ENCODE results near the gene ZBTB24.
A peak's percentile ranks its signal among the peaks of the same experiment; 100 is the strongest.
"Not testable (repeated sequence)": the region's sequence is repeated elsewhere in the genome, so short reads cannot be mapped to it uniquely, and the experiment has no call there.

Gene ZBTB24

GRCh38 chr6:109482905-109483734, at the start of gene ZBTB24:
Gene ZBTB24 (minus strand): TSS chr6:109483219. CDS start chr6:109482026, 1,193 bp downstream.
- peak; percentile 94 for DNase-seq

- no peak for DNase-seq
Measured at GRCh38 chr6:109531446-109531845, 48.4 kb upstream of the ZBTB24 start.

- no peak for DNase-seq
Measured at GRCh38 chr6:109527989-109528388, 45.0 kb upstream of the ZBTB24 start.

GRCh38 chr6:109526905-109527628, 44.0 kb upstream of the ZBTB24 start:
- peak; percentile 43 for DNase-seq

GRCh38 chr6:109524129-109524528, 41.1 kb upstream of the ZBTB24 start:
- no peak for DNase-seq

- DNase-seq: no peak
Measured at GRCh38 chr6:109523478-109523877, 40.5 kb upstream of the ZBTB24 start.

GRCh38 chr6:109521080-109521479, 38.1 kb upstream of the ZBTB24 start:
- DNase-seq: no peak

- not testable (repeated sequence) for DNase-seq
Measured at GRCh38 chr6:109519647-109520046, 36.6 kb upstream of the ZBTB24 start.

GRCh38 chr6:109516929-109517328, 33.9 kb upstream of the ZBTB24 start:
- DNase-seq: no peak

- no peak for DNase-seq
Measured at GRCh38 chr6:109515781-109516409, 32.9 kb upstream of the ZBTB24 start.

GRCh38 chr6:109514946-109515345, 31.9 kb upstream of the ZBTB24 start:
- no peak for DNase-seq

GRCh38 chr6:109513571-109514071, 30.6 kb upstream of the ZBTB24 start:
- DNase-seq: no peak

- no peak for DNase-seq
Measured at GRCh38 chr6:109512271-109512817, 29.3 kb upstream of the ZBTB24 start.

- DNase-seq: no peak
Measured at GRCh38 chr6:109511832-109512231, 28.8 kb upstream of the ZBTB24 start.

GRCh38 chr6:109510358-109510757, 27.3 kb upstream of the ZBTB24 start:
- DNase-seq: no peak

GRCh38 chr6:109508166-109508860, 25.3 kb upstream of the ZBTB24 start:
- DNase-seq: no peak

GRCh38 chr6:109507490-109508072, 24.6 kb upstream of the ZBTB24 start:
- DNase-seq: no peak

GRCh38 chr6:109506841-109507240, 23.8 kb upstream of the ZBTB24 start:
- no peak for DNase-seq

GRCh38 chr6:109506314-109506713, 23.3 kb upstream of the ZBTB24 start:
- DNase-seq: no peak

GRCh38 chr6:109503327-109504224, 20.6 kb upstream of the ZBTB24 start:
- DNase-seq: peak; percentile 59

- DNase-seq: no peak
Measured at GRCh38 chr6:109498936-109499335, 15.9 kb upstream of the ZBTB24 start.
